HuH-7.5 (cell line): ENCODE data around the gene CR2.
"Not testable (repeated sequence)": the region's sequence is repeated elsewhere in the genome, so short reads cannot be mapped to it uniquely, and the experiment has no call there.

Experiments
- DNase-seq: peaks from one replicate; pipeline ENCODE4 v3.0.0; 2011; ENCODE audit warnings: low spot score

CR2 gene

DNA sequence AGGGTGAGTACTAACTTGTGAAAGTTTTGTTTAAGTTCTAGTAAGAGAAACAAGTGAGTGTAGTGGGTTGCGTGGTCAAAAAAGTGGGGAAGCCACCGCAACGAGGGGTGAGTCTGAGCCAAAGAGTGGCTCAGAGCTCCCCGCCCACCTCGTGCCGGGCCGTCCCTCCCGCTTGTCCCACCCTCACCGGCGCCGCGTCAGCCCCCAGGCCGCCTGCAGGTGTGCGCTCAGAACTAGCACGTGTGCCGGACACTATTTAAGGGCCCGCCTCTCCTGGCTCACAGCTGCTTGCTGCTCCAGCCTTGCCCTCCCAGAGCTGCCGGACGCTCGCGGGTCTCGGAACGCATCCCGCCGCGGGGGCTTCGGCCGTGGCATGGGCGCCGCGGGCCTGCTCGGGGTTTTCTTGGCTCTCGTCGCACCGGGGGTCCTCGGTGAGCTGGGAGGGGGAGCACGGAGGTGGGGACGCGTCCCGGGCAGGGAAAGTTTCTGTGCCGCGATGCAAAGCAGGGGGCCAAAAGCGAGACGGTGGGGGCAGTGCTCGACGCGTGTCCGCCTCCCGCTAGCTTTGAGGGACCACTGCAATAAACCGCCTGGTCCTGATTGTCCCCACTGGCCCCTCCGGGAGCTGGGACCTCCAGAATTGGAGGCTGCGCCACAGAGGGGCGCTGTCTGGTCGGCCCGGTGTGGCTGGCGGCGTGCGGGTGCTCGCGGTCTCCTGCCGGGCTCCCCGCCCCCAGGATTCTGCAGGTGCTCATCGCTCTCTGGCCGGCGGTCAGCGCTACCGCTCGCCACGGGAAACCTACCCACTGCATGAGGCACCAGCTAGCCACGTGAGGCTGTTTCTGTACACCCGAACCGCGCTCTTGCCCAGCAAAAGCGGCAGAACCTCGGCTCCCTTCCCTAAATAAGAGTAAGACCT is at the start of gene CR2:
CR2 (plus strand) TSS at position 283 of the 919 bp plus-strand sequence; CDS start at position 374, 91 bp downstream.
- DNase-seq = peak; percentile 12

DNA sequence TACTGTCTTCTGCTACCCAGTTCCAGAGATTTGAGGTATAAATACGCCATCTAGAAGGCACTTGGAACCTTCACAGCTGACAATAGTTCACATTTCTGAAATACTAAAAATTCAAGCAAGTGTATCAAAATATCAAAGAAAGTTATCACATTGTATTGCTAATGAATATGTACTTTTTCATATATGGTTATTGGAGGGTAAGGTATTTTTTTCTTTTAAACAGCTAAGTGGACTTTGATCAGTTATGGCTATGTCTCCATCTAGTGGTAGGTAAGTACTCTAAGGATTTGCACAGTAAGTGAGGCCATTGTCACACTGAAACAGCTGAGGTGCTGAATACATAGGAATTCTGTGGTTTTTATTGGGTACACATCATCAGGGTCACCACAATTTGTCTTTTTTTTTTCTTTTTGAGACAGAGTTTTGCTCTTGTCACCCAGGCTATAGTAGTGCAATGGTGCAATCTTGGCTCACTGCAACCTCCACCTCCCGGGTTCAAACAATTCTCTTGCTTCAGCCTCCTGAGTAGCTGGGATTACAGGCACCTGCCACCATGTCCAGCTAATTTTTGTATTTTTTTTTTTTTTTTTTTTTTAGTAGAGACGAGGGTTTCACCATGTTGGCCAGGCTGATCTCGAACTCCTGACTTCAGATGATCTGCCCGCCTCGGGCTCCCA is 49.1 kb upstream of the CR2 start:
- peak; percentile 52 for DNase-seq

DNA sequence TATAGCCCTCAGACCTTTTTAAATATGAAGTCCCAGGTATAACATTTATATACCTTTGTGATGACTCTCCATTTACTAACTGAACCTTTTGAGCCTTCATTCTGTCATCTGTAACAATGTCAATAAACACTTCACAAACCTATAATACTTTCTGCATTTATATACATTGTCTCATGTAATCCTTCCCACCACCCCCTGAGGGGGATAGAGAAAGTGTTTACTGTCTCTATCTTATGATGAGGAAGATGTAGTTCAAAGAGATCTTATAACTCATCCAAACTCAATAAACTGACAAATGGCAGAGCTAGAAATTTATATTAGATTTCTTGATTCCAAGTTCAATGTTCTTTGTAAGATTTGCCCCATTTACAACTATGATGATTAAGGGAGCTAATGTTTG is 48.3 kb upstream of the CR2 start:
- no peak for DNase-seq

DNA sequence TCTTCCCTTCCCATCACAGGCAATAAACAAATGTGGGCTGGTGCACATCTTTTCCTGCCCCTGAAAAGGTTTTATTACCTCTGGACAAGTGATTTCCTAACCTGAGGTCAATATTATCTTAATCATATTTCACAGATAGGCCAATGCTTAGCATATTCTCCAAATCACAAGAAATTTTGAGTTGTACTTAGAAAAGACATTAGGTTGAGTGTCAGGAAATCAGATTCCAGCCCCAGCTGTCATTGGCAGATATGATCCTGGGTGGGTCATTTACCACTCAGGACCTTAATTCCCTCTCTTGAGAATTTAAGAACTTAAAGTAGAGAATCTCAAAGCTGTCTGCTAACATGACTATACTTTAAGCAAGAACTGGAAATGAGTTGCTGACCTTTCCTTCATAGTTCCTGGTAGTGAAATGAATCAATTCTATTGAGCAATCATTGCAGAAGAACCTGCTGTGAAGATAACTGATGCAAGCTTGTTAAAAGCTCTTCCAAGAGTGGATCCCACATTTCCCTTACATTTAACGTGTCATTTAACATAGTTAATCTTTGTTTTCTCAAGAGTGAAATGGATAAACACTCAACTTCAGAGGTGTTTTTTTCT is 46.4 kb upstream of the CR2 start:
- no peak for DNase-seq

DNA sequence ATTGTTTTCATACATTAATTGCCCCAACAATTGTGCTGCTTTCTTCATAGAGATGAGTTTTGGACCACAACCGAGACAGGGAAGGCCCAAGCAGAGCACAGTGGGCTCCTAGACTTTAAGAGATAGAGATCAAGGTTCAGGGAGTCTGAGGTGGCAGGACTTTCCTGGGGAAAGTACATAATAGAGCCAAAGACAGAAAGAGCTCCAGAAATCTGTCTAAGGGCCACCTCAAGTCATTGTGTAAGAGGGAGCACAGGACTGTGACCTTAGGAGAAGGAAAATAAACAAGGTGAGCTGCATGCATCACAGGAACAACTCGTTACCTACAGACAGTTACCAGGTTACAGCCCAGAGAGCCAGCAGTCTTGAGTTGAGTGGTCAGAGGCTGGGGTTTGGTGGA is 41.3 kb upstream of the CR2 start:
- no peak for DNase-seq

DNA sequence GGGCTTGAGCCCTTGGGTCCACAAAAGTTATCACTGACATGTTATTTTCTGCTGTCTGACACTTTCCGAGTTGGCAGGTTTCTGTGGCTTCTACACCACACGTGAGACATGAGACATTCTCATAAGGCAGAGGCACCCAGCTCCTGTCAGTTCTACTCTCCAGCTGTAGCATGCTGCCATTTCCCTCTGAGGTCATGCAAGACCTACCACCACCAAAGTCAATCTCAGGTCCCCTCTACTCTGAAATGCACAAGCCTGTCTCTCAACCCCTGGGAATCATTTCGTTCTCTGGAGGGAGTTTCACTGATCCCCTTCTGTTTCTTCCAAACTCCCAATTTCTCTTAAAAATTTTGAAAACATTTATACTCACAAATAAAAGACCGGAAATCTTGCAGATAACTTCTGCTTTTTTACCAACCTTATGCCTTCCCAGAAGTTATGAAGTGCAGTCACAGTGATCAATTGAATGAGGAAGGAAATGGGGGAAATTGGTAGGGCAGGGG is 39.5 kb upstream of the CR2 start:
- DNase-seq = no peak

DNA sequence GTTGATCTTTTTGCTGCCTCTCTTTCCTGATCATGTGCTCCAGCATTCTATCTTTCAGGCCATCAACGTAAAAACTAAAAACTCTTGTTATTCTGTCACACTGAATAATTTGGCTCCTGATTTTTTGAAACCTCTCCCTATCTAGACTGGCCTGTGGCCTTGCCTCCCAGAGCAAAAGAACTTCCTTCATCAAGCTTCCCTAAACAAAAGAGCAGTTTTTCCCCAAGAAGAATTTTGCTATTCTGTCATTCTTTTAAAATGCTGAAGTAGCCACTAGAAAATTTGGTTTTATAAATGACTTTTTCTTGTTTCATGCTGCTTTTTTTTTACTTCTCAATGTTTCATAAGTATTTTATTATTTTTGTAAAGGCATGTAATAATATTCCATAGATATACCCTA is 37.1 kb upstream of the CR2 start:
- DNase-seq = no peak

DNA sequence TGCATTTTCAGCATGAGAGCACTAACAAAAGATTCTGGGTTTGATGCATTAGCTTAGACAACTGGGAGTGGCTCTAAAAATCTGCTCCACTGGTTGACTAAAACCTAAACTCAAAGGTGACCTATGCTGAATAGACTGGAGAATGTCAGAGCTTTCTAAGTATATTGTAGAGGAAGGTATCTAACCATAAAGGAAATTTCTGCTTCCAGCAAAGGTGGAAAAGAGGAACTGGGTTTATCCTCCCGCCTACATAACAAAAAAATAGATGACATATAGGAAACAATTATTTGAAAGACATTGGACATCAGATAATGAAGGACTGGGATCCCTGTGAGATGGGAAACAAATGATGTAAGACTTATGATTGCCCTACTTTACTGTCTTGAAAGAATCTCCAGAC is 35.8 kb upstream of the CR2 start:
- no peak for DNase-seq

DNA sequence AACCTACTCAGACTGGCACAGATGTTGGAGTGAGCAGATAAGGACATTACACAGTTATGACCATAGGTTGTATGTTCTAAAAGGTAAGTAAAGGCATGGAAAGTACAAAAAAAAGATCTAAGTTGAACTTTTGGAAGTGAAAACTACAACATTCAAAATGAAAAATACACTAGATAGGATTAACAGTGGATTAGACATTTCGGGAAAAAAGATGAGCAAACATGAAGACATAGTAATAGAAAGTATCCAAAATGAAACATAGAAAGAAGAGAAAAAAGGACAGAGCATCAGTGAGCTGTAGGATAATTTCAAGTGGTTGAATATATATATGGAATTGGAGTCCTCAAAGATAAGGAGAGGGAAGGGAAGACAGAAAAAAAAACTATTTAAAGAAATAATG is 34.0 kb upstream of the CR2 start:
- DNase-seq = no peak

DNA sequence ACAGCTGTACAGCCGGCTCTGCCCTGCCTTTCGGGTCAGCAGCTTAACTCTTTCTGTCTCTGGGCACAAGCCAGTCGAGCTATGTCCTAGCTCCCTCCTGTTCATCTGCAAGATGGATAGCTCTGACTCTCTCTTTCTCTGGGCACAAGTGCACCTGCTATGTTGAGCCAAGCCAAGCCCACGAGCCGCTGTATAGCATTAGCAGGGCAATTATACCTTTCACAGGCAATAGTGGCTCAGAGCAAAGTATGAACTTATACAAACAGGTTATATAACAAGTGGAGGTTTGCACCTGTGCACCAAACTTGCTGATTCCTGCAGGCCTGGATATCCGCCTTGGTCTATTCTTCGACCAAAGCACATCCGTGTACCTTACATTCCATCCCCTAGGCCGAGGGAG is 33.0 kb upstream of the CR2 start:
- DNase-seq = no peak

DNA sequence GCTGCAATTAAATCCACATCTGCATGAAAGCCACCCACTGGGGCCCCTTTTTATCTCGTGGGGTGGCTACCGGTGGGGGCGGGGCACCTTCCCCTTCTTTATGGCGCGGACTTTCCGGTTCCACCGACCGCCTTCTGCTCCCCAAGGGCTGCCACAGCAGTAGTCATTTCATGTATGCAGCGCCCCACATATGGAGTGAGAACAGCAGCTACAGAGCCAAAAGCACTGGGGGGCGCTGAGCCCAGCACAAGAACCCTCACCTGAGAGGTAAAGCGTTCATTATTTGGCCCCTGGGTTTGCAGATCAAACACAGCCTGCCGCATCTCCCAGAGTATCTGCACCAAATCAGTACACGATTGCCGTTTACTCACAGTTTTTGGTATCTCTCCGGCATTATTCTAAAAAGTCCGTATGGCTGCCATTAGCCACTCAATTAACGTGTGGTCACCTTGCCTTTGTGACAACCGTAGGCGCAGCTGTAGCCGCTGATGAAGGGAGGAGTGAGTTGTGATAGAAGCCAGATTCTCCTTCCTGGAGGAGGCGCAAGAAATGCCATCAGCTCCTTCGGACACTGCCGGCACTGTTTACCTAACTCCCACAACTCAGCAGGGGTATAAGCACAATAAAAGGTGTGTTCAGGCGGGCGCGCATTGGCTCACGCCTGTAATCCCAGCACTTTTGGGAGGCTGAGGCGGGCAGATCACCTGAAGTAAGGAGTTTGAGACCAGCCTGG is 30.4 kb upstream of the CR2 start:
- no peak for DNase-seq

DNA sequence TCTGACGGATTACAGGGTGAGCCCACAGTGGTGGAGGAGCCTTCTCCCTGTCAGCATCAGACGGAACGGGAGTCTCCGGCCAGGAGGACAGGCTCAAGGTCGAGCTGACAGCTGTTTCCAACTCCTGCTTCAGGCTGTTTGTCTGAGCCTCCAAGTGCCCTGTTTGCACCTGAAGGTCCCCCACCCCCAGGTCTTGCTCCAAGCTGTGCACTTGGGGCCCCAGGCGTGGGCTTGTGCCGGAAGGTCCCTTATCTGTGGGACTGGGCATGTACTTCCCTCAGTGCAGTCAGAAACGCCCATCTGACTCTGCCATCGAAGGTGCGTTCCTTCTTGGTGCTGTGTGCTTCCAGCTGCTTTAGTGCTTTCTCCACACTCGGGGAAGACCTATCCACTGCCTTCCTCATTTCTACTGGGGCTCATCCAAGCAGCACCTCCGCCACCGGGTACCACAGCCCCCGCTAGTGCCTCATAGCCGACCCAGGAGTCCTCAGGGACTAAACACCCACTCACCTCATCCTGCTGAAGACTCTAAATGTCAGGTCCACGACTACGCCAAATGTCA is 29.5 kb upstream of the CR2 start:
- no peak for DNase-seq

DNA sequence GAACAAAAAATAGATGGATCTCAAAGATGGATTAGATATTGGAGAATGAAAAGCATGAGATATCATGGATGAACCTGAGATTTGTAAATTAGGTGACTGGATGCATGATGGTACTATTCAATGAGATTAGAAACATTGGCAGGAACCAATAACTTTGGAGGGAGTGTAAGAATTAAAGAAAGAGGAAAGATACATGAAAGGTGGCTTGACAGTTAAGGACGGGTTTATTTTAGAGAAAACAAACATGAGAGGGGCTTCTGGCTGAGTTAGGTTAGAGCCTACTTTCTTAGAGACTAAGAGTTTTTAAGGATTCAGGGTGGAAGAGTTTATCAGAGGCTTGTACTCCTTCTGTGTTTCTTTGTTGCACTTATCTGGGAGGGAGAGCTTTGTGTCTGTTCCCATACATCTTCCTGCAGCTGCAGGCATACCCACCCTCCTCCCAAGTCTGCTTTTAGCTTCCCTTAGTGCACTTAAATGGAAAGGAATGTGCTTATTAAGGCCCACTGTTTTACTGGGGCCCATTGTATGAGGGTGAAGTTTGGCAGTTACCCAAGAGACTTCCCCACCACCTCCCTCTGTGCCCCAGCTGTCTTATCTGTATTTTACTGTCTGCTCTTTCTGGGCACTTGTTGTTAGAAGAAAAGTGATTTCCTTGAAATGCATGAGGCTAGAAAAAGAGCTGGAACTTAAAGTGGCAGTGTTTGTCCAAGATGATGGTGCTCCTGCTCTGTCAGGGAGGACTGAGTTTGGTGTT is 26.1 kb upstream of the CR2 start:
- DNase-seq = no peak

DNA sequence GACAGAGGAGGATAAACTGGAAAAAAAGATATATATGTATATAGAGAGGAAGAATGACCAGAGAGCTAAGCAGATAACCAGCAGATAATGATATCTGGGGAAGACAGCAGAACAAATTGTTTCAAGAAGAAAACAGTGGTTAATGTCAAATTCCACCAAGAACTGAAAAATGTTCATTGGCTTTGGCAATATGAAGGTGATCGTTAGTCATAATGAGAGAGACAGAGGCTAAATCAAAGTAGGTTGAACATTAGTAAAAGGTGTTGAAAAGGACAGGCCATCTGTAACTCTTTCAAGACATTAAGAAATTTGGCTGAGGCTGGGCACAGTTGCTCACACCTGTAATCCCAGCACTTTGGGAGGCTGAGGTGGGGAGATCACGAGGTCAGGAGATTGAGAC is 25.3 kb upstream of the CR2 start:
- no peak for DNase-seq

DNA sequence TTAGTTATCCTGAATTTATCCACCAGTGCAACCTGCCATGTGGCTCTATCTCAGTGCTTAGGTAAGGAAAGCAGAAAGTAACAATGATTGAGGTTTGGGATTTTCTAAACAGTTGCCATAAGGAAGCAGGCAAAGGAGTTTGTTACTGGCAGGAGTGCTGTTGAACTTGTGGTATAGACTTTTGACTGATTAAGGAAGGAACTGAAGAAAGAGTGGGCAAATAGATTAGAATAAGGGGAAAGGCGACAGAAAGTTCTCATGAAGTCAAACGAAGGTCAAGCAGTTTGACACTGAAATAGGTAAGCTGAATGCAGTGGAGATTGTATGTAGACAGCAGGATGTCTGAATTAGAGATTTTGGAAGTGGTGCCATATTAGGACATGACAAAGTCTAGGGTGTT is 24.2 kb upstream of the CR2 start:
- DNase-seq = no peak

DNA sequence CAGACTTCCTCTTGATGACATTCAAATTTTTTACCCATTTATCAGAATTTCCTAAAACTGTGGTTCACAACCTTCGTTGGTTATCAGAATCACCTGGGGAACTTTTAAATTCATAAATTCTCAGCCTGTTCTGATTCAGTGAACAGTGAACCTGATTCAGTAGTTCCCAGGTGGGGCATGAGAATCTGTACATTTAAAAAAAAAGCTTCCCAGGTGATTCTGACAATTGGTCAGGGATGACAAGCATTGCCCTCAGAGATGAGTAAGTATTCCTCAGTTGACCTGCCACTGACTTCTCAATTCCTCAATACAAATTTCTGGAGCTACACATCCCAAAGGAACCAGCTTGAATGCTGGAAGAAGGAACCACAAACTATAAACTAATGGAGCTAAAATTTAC is 23.5 kb upstream of the CR2 start:
- no peak for DNase-seq

DNA sequence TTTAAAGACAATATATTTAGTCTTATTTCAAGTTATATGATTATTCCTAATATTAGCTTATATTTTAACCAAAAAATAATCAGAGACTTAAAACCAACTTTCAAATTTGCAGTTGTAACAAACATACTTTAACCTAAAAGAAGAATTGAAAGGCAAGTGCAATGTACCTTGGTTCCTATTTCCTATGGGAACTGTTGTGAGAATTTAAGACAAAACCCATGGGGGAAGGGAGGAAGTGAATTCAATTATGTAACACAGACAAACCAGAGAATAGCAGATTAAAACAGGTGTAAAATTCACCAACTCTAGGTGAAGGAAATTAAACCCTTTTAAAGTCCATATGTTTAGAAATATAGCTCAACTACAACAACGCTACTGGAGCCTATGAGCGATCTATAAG is 22.6 kb upstream of the CR2 start:
- DNase-seq = no peak

DNA sequence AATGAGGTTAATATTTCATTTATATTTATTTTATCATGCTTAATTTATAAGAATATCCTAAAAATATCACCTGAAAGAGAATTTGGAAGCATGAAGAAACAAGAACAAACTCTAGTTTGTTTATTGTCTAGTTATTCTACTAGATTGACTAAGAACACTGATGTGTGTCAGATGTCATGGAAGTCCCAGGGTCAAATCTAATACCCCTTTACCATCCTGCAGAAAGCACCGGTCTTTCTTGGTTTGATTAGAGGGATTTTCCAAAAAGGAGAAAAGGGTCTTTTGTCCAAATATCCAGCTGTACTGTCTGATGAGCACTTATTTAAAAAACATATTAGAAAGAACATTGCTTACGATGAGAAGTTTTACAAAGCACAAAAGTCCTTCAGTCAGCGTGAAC is 20.7 kb upstream of the CR2 start:
- no peak for DNase-seq

DNA sequence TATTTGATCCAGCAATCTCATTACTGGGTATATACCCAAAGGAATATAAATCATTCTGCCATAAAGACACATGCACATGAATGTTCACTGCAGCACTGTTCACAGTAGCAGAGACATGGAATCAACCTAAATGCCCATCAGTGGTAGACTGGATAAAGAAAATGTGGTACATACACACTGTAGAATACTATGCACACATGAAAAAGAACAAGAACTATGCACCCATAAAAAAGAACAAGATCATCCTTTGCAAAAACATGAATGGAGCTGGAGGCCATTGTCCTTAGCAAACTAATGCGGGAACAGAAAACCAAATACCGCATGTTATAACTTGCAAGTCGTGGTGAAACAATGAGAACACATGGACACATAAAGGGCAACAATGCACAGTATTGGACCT is 17.4 kb upstream of the CR2 start:
- not testable (repeated sequence) for DNase-seq

DNA sequence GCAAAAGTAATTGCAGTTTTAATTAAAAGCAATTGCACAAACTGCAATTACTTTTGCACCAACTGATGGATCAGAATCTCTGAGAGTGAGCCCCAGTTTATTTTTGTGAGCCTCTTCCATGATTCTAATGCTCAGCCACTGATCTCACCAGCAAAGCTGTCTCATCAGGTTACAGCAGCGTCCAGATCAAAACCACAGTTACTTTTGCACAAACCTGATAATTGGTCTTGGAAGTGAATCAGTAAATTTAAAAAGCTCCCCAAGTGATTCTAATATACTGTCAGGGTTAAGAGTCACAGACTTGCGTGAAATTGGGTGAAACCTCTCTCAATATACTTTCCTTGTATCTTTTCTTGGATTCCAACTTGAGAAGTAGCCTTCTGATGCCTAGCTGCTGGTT is 13.5 kb upstream of the CR2 start:
- DNase-seq = no peak

DNA sequence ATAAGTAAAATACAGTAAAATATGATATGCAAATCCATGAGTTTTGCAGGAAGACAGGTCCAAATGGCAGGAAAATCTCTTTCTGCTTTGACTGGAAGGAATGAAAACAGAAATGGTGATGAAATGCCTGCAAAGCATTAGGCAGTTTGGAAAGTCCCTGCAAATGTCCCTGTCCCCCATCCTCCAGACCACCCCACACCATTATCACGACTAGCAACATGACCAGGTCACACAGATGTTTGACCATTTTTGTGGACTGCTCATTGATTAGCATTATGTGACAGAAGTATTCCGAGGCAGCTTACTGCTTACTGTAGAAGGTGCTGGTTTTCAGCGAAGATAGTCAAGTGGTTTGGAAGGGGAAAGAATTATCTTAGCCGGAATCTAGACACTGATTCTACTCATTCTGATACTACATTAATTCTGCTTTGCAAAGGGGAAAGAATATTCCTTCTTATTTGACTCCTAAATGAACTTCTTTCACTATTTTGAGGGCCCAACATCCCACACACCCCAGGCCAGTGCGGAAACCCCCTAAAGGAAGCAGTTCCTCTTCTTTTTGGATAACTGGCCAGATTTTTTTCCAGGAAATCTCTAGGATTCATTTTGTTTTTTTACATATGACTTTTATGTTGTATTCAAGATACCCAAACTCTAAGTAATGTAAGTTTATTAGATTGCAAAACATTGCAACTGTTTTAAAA is 9.5 kb upstream of the CR2 start:
- no peak for DNase-seq
